ENCODE measurements around the gene CAMK4. TPM values are rescaled to one million over a fixed set of nuclear protein-coding genes. Genes with fewer than 3 reads are reported as not detected.

CAMK4 gene
- total RNA-seq, 1 experiment from 2014 or later, result 6.3 TPM

GRCh38 chr5:111246459-111246858 lies 22.3 kb downstream of the CAMK4 start:
- Histone ChIP-seq H4K91ac (ENCODE audit: insufficient read length, low read depth, low read length) (no peak overlapping the region), H3K56ac (ENCODE audit: insufficient read length, low read depth, low read length) (no peak overlapping the region), H2BK15ac (ENCODE audit: low read depth, low read length) (no peak overlapping the region), H3K18ac (ENCODE audit: insufficient read length, low read depth, low read length) (no peak overlapping the region), H3T11ph (ENCODE audit: low read length) (no peak overlapping the region), H4K5ac (ENCODE audit: insufficient read length, low read depth, low read length) (no peak overlapping the region), H3K4me2 (ENCODE audit: insufficient read depth, insufficient read length, low read length) (no peak overlapping the region), H2BK120ac (ENCODE audit: low read depth, low read length, poor library complexity, severe bottlenecking) (no peak overlapping the region), H4K20me1 (ENCODE audit: control insufficient read depth, insufficient read depth, insufficient read length) (no peaks in the 10 kb centered on the region), H3K79me1 (ENCODE audit: insufficient read depth, low read depth, low read length, poor library complexity, severe bottlenecking) (no peaks in the 10 kb centered on the region), H2AFZ (ENCODE audit: low read length) (no peak overlapping the region), H3K27me3 (ENCODE audit: insufficient read depth, low read length) (no peaks in the 10 kb centered on the region), H4K8ac (replicated peaks; ENCODE audit: insufficient read length, low read depth, low read length) (no peak overlapping the region), H3K9me3 (ENCODE audit: control insufficient read depth, low read depth, low read length) (no peaks in the 10 kb centered on the region), H3K4ac (ENCODE audit: low read depth, low read length) (no peak overlapping the region), H2AK5ac (ENCODE audit: insufficient read length, low read length) (no peak overlapping the region), H3K23me2 (ENCODE audit: insufficient read length, low read depth, low read length, poor library complexity, severe bottlenecking) (no peaks in the 10 kb centered on the region), H2BK20ac (ENCODE audit: low read depth, low read length, poor library complexity, severe bottlenecking) (no peak overlapping the region), H3K23ac (ENCODE audit: insufficient read length, low read depth, low read length) (no peak overlapping the region), H2BK5ac (ENCODE audit: insufficient read length, low read length) (no peak overlapping the region), H2BK12ac (ENCODE audit: insufficient read length, low read depth, low read length) (no peak overlapping the region), H3K14ac (ENCODE audit: insufficient read depth, low read length) (no peak overlapping the region), H3K27ac (ENCODE audit: insufficient read length, low read depth, low read length) (no peak overlapping the region), H3K4me1 (ENCODE audit: insufficient read depth, low read length) (no peaks in the 10 kb centered on the region), H3K9ac (ENCODE audit: extremely low read depth, insufficient read length, low read length) (no peak overlapping the region), H3K79me2 (ENCODE audit: insufficient read depth, low read length) (no peaks in the 10 kb centered on the region)
- Mint-ChIP-seq H3K27me3 (ENCODE audit: low read depth) (no peaks in the 10 kb centered on the region), H3K36me3 (ENCODE audit: insufficient read depth in 1 of 3, low read depth in 3 of 3) (no peaks in the 10 kb centered on the region), H3K27ac (no peak overlapping the region), H3K4me1 (peaks cover 10 to 11% of the 10 kb centered on the region in 2 experiments), H3K4me3 (no peak overlapping the region), H3K9me3 (no peaks in the 10 kb centered on the region)
- TF ChIP-seq, protein P1, sequence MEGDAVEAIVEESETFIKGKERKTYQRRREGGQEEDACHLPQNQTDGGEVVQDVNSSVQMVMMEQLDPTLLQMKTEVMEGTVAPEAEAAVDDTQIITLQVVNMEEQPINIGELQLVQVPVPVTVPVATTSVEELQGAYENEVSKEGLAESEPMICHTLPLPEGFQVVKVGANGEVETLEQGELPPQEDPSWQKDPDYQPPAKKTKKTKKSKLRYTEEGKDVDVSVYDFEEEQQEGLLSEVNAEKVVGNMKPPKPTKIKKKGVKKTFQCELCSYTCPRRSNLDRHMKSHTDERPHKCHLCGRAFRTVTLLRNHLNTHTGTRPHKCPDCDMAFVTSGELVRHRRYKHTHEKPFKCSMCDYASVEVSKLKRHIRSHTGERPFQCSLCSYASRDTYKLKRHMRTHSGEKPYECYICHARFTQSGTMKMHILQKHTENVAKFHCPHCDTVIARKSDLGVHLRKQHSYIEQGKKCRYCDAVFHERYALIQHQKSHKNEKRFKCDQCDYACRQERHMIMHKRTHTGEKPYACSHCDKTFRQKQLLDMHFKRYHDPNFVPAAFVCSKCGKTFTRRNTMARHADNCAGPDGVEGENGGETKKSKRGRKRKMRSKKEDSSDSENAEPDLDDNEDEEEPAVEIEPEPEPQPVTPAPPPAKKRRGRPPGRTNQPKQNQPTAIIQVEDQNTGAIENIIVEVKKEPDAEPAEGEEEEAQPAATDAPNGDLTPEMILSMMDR (conservative IDR thresholded peaks at IDR 0.05), result no peak
- WGBS (ENCODE audit: extremely low coverage, insufficient read length, low lambda C conversion rate), result no CpG with 5 or more reads among the region's 1 CpG
- no peak for DNase-seq
